ENCODE results near the gene TBXT. TPM values are rescaled to one million over a fixed set of nuclear protein-coding genes. Genes with fewer than 3 reads are reported as not detected.
A peak's percentile ranks its signal among the peaks of the same experiment; 100 is the strongest.
"Not testable (repeated sequence)": the region's sequence is repeated elsewhere in the genome, so short reads cannot be mapped to it uniquely, and the experiment has no call there.

Gene TBXT
- not detected for total RNA-seq
- long read RNA-seq: 0 reads

- intact Hi-C loops (cut with DNase I, micrococcal nuclease): no loop called here
- ATAC-seq (no peak), DNase-seq (no peak)
Measured at GRCh38 chr6:166167801-166168615, at the start of gene TBXT. TBXT (minus strand) TSS chr6:166167851; CDS start chr6:166167591, 260 bp downstream.

- intact Hi-C loops (cut with DNase I, micrococcal nuclease): no loop called here
- no peak for DNase-seq
- no peak for ATAC-seq
Measured at GRCh38 chr6:166207284-166207561, 39.6 kb upstream of the TBXT start.

GRCh38 chr6:166206510-166207283 is 39.0 kb upstream of the TBXT start:
- ATAC-seq (no peak), DNase-seq (no peak)
- intact Hi-C loops (cut with DNase I, micrococcal nuclease): no loop called here

DNA sequence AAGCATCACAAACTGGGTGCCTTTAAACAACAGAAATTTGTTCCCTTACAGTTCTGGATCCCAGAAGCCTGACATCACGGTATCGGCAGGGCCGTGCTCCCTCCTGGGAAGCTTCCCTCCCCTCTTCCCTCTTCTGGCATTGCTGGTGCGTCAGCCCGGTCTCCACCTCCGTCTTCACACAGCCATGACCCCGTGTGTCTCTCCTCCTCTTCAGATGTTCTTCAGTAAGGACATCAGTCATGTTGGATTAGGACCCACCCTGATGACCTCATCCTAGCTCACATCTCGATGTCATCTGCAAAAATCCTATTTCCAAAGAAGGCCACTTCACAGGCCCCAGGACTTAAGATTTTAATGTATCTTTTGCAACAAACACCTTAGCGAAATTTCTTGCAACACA is 38.4 kb upstream of the TBXT start:
- intact Hi-C loops (cut with DNase I, micrococcal nuclease): no loop called here
- DNase-seq (no peak), ATAC-seq (no peak)

DNA sequence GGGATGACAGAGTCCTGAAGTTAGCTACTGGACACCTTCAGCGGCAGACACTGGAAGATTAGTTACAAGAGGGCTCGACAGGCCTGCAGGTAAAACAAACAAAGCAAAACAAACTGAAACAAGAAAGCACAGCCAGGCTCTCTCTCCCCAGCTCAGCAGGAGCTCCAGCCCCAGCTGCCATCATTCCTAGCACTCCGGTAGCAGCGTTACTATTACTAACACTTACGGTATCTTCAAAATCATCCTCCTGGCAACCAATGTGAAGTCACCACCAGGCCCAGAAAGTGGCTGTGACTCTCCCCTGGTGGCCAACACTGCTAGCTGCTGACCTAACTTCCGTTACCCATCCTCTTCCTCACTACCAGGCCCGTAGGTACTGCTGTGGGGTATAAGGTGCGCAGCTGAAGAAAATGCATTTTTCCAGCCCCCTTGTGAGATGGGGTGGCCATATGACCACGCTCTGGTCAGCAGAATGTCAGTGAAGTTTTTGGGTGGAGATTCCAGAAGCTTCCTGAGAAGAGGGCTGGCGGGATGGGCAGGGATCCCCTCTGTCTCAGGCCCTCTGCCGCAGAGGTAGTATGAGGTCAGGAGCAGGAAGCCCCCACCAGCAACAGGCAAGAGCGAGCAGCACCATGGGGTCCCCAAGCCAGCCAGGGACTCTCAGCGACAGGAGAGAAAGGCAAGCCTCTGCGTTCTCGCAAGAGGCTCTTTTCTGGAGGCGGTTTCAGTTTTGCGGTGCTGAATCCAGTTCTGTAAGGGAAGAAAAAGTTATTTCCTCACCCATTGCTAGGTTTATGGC is 37.4 kb upstream of the TBXT start:
- intact Hi-C loops (cut with DNase I, micrococcal nuclease): no loop called here
- ATAC-seq (no peak), DNase-seq (no peak)

- no peak for ATAC-seq
- no peak for DNase-seq
- intact Hi-C loops (cut with DNase I, micrococcal nuclease): no loop called here
Measured at GRCh38 chr6:166203641-166204222, 36.1 kb upstream of the TBXT start.

- DNase-seq (no peak), ATAC-seq (no peak)
- intact Hi-C loops (cut with DNase I, micrococcal nuclease): no loop called here
Measured at GRCh38 chr6:166203003-166203640, 35.5 kb upstream of the TBXT start.

- intact Hi-C loops (cut with DNase I, micrococcal nuclease): no loop called here
- peak; percentile 36 for ATAC-seq
- DNase-seq: peak in 1 of 2 donors; percentile 36
Measured at GRCh38 chr6:166202321-166202733, 34.7 kb upstream of the TBXT start.

DNA sequence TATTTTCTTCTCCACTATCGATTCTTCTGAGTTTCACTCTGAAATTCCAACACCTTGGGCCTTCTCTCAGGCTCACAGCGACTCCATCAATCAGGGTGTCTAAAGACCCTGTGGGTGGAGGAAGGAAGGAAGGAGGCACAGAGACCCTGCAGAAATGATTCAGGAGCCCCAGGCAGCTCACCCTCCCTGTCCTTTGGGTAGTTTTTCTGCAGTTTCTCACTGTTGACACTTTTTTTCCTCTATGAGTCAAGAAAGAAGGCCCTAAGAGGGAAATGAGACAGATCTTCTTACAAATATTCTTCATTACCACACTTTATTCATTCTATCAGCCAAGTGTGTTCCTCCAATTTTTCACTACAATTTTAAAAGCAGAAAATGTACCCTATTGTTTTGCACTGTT is 34.2 kb upstream of the TBXT start:
- DNase-seq (no peak), ATAC-seq (no peak)
- intact Hi-C loops (cut with DNase I, micrococcal nuclease): no loop called here

DNA sequence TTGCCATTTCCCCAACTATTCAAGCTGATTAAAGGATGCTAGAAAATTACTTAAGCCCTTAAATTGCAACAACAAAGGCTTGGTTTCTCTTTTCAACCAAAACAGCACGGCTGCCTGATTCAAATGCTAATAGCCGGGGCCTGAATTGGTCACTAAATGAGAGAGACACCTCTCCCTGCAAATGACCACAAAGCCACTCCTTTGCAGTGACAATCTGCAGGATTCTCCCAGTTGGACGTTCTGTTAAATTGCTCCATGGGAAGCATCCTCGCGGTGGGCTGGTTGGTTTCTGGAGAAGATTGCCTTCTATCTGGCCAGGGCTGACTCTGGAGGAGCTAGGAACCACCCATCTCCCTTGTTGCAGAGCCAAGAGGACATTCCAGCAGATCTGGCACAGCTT is 29.7 kb upstream of the TBXT start:
- no peak for ATAC-seq
- DNase-seq: no peak
- intact Hi-C loops (cut with DNase I, micrococcal nuclease): loop anchor here in 1 of 2 donors (5.0 kb wide), 1 partner anchor 665 kb away; no protein-coding TSS in a partner anchor

- DNase-seq: no peak
- no peak for ATAC-seq
- intact Hi-C loops (cut with DNase I, micrococcal nuclease): loop anchor here in 1 of 2 donors (5.0 kb wide), 1 partner anchor 664 kb away; no protein-coding TSS in a partner anchor
Measured at GRCh38 chr6:166195860-166196238, 28.2 kb upstream of the TBXT start.

DNA sequence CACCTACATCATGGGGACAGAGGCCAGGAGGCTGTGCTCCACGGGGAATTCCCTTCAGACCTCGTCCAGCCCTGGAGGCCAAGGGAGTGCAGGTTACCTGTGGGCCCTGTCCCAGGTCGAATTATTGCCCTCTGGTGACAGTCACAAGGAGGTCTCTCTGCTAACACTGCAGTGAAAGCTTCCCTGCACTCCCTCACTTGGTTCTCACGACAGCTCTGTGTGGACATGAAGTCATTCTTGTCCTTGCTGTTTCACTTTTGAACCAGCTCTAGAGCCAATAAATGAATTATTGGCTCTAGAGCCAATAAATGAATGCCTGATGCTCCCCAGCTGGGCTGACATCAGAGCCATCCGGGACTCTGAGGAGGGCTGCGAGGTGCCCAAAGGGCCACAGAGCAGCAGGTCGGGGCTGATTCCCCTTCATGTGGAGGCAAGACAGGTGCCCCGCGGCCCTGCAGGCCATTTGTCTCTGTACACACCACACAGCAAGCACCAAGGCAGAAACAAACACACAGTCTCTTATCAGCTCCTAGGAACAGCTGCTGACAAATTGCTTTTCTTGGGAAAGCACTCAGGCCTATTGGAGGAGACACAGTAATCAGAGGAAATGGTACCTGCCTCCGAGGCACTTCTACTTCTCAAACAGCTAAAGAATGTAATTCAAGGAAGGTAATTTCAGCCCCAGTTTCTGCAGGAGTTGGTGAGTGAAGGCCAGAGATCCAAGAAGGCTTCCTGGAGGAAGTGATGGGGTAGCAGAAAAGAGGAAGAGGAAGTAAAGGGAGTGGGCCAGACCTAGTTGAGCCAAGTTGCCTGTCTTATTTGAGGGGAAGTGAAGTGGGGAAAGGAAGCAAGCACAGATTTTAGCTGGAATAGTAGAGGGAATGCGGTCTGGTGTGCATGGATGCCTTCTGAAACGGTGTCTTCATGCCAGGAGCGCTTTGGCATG is 27.5 kb upstream of the TBXT start:
- ATAC-seq: peak; percentile 59
- intact Hi-C loops (cut with DNase I, micrococcal nuclease): loop anchor here in 1 of 2 donors (5.0 kb wide), 1 partner anchor 663 kb away; no protein-coding TSS in a partner anchor

GRCh38 chr6:166192557-166192956 is 24.9 kb upstream of the TBXT start:
- intact Hi-C loops (cut with DNase I, micrococcal nuclease): no loop called here
- DNase-seq (no peak), ATAC-seq (no peak)

More for the DNA sequence above, 27.5 kb upstream of the TBXT start:
- DNase-seq: no peak

DNA sequence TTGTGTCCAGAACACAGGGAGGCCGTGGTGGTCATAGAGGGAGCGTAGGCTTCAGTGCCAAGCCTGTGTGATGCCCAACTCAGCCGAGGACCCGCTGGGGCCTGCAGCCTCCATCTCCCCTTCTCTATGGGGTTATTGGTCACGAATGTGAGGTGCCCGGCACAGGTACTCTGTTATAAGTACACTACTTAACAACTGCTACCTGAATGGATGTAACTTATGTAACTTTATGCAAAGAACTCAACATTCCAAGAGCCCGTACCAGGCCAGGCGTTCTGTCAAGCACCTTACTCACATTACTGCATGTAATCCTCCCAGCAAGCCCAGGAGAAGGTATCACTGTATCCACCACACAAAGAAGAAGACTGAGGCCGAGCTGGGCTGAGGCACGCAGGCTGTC is 24.5 kb upstream of the TBXT start:
- ATAC-seq (no peak), DNase-seq (no peak)
- intact Hi-C loops (cut with DNase I, micrococcal nuclease): no loop called here

DNA sequence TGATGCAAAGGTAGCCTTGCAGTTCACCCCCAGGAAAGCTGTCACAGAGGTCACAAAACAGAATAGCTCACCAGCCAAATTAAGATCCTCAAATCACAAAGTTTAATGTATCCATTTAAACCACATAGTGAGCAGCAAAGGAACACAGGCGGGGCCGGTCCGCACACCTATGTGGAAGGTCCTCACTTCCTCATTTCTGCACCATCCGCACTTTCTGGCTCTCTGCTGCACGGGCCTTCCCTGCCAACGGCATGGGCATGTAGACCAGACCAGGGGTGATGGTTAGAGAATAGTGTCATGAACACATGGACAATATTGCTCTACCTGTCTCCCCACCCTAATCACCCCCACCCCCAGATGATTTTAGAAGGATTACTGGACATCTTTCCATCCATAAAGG is 12.1 kb upstream of the TBXT start:
- DNase-seq (no peak), ATAC-seq (no peak)
- intact Hi-C loops (cut with DNase I, micrococcal nuclease): no loop called here

DNA sequence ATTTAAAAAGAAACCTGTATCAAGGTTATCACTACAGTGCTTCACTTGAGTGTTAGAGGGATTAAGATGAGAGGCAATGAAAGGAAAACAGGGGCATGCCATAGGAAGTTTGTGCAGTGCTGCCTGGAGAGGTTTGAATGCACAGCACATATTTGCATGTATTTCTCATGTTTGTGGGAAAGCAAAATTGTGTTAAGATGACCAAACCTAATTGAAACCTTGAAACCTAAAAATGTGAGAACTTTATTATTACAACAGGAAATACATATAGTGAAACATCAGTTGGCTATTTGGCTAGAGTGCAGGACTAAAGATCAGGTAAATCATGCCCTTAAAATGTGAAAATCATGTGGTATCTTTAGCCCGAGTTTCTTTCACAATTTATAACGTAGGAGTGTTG is 8.5 kb upstream of the TBXT start:
- intact Hi-C loops (cut with DNase I, micrococcal nuclease): no loop called here
- DNase-seq: no peak
- no peak for ATAC-seq

GRCh38 chr6:166175093-166175492 is 7.4 kb upstream of the TBXT start:
- intact Hi-C loops (cut with DNase I, micrococcal nuclease); DNase-seq; ATAC-seq: not testable (repeated sequence)

DNA sequence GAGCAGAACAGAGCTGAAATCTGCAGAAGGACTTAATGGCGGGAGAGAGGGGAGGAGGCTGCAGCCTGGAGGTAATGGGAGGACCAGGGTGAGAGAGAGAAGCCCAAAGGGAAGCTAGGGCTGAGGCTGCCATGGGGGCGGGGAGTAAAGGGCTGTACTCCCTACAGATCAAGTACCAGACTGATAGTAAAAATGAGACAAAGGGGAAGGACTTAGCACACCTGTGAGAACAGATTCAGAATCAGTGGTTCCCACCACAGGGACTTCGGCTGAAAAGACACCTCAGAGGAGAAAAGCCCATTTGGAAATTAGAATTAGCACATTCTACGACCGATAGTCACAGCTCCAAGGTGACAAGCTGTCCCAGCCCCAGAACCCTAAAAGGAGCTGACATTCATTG is 6.4 kb upstream of the TBXT start:
- ATAC-seq (no peak), DNase-seq (no peak)
- intact Hi-C loops (cut with DNase I, micrococcal nuclease): no loop called here

Measured in left colon (tissue), 2 donors.